Vagina (tissue), 2 donors: ENCODE data around the gene GK.
"Not testable (repeated sequence)": the region's sequence is repeated elsewhere in the genome, so short reads cannot be mapped to it uniquely, and the experiment has no call there.

ENCODE experiments used
- POLR2A ChIP-seq, 2 donors: fragments of 450-650 bp; IDR thresholded peaks; one replicate each; pipeline ENCODE4 v1.6.1; 2017; ENCODE audit warnings: antibody characterized with exemption in 2 of 2, mild to moderate bottlenecking in 2 of 2, moderate library complexity in 2 of 2
- POLR2AphosphoS5 ChIP-seq, 2 donors: sonication (generic); formaldehyde crosslinking; IDR thresholded peaks; one replicate each; pipeline ENCODE4 v1.9.0; 2017; ENCODE audit warnings: antibody characterized with exemption in 2 of 2, mild to moderate bottlenecking in 2 of 2, low read depth in 1 of 2; ENCODE audit not compliant: insufficient read depth in 1 of 2
- TF ChIP-seq, protein P1 (sequence below), 3 experiments: fragments of 450-650 bp in 2 of 3; fragments of 200-600 bp in 1 of 3; sonication (generic) in 1 of 3; IDR thresholded peaks; one replicate each; pipeline ENCODE4 v1.5.1; 2017 to 2019; ENCODE audit warnings: antibody characterized with exemption in 3 of 3, mild to moderate bottlenecking in 2 of 3, moderate library complexity in 2 of 3

GRCh38 chrX:30634070-30634469, 19.2 kb upstream of the GK start:
- TF ChIP-seq, protein P1, sequence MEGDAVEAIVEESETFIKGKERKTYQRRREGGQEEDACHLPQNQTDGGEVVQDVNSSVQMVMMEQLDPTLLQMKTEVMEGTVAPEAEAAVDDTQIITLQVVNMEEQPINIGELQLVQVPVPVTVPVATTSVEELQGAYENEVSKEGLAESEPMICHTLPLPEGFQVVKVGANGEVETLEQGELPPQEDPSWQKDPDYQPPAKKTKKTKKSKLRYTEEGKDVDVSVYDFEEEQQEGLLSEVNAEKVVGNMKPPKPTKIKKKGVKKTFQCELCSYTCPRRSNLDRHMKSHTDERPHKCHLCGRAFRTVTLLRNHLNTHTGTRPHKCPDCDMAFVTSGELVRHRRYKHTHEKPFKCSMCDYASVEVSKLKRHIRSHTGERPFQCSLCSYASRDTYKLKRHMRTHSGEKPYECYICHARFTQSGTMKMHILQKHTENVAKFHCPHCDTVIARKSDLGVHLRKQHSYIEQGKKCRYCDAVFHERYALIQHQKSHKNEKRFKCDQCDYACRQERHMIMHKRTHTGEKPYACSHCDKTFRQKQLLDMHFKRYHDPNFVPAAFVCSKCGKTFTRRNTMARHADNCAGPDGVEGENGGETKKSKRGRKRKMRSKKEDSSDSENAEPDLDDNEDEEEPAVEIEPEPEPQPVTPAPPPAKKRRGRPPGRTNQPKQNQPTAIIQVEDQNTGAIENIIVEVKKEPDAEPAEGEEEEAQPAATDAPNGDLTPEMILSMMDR (IDR thresholded peaks at IDR 0.05), result not testable (repeated sequence)
- TF ChIP-seq POLR2A (IDR thresholded peaks at IDR 0.05); POLR2AphosphoS5 (IDR thresholded peaks at IDR 0.05; ENCODE audit: insufficient read depth in 1 of 2, low read depth in 1 of 2): not testable (repeated sequence)
